Retina (tissue), 1 donor: ENCODE results near the gene DAPK2.
A peak's percentile ranks its signal among the peaks of the same experiment; 100 is the strongest.
"Not testable (repeated sequence)": the region's sequence is repeated elsewhere in the genome, so short reads cannot be mapped to it uniquely, and the experiment has no call there.

Source experiments
- DNase-seq: peaks from one replicate; pipeline ENCODE4 v3.0.0-alpha.2; 2016

The DAPK2 gene

DNA sequence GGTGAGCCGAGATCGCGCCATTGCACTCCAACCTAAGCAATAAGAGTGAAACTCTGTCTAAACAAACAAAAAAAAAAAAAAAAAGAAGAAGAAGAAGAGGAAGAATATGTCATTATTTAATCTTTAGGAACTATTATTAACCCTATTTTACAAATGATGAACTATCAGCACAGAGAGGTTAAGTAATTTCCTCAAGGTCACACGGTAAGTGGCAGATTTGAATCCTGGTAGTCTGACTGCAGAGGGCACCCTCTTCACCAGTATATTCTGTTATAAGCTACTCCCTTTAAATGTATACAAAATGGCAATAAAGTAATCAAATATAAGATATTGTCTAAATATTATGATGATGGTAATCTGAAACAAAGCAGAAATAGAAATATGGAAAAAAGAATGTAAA is 135.1 kb downstream of the DAPK2 start:
- DNase-seq, result no peak

GRCh38 chr15:63909819-63910437 is 136.4 kb downstream of the DAPK2 start:
- DNase-seq, result no peak

GRCh38 chr15:63908991-63909390 is 137.3 kb downstream of the DAPK2 start:
- DNase-seq, result no peak

- no peak for DNase-seq
These were observed 138.0 kb downstream of the DAPK2 start for GRCh38 chr15:63908281-63908680.

DNA sequence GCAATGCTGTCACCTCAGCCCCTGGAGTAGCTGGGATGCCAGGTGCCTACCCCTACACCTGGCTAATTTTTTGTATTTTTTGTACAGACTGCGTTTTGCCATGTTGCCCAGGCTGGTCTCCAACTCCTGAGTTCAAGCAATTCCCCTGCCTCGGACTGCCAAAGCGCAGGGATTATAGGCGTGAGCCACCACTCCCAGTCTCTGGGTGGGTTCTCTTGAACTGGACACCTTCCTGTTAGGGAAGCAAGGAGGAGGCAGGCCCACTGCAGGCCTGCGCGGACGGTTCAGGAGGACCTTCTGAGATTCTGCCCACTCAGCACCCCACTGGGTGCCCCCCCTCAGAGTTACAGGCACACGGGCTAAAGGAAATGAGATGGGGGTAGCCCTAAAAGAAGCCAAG is 138.8 kb downstream of the DAPK2 start:
- DNase-seq, result no peak

DNA sequence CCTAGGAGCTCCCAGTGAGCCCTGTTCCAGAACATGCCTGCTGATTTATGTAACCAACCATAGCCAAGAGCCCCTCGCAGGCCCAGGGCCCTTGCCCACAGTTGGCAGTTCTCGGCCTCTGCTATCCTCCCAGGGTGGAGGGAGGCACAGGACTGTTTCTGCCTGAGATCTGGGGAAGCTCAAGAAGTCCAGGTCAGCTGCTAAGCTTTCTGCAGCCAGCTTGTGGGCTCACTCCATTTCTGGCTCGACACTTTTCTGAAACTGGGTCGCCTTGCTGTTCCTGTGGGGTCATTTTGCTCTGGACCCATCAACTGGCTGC is 140.1 kb downstream of the DAPK2 start:
- no peak for DNase-seq

DNA sequence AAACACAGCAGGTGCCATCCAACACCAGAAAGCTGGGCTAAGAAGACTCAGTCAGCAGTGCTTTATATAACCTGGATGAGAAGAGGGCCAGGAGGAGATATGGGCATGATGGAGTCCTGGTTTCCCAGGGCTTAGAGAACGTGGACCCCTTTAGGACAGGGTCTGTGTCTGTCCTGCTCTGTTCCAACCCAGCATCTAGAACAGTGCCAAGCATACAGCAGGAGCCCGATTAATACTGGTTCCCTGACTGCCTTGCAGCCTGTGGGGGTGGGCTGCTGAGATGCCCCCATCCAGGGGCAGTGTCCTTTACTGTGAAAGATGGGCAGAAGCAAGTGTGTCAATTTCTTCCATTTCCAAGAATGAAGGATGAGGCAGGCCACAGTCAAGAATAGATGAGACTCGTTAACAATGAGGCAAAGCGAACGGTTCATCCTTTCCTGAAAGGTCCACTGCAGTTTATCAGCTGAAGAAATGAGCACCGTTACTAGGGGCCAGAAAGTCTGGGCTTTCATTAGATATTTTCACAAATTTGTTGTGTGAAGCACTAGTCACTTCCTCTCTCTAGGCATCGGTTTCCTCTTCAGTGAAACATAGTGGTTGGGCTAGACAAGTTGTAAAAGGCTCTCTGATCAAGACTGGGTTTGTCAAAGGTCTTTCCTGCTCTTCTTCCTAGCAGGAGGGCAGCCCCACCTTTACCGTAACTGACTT is 140.6 kb downstream of the DAPK2 start:
- no peak for DNase-seq

- no peak for DNase-seq
These were observed 141.2 kb downstream of the DAPK2 start for GRCh38 chr15:63905131-63905530.

DNA sequence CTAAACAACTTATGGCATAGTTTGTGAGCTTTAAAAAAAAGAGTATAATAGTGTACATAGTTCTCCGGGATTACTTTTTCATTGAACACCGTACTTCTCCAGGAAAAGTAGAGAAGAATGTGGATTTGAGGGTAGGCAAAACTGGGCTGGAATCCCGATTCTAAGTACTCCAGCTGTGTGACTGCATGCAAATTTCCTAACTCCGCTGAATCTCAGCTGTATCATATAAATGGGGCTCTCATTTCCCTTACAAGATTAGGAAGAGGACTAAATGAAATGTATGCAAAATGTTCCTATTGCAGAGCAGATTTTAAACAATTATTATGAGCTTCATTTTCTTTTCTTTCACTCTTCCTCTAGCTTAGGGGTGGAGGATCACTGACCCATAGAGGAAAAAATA is 142.2 kb downstream of the DAPK2 start:
- DNase-seq, result no peak

DNA sequence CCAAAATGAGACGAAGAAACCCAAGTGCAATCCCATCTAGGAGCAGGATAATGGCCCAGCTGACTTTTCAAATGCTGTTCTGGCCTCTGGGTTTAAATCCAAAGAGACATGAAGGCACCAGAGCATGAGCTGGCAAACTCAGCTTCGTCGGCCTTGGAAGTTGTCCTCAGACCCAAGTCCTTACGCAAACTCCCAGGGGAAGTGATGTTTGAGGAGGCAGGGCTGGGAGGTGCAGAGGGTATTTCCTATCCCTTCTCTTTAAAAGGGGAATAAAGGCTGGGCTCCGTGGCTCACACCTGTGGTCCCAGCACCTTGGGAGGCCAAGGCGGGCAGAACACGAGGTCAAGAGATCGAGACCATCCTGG is 143.6 kb downstream of the DAPK2 start:
- DNase-seq, result no peak

DNA sequence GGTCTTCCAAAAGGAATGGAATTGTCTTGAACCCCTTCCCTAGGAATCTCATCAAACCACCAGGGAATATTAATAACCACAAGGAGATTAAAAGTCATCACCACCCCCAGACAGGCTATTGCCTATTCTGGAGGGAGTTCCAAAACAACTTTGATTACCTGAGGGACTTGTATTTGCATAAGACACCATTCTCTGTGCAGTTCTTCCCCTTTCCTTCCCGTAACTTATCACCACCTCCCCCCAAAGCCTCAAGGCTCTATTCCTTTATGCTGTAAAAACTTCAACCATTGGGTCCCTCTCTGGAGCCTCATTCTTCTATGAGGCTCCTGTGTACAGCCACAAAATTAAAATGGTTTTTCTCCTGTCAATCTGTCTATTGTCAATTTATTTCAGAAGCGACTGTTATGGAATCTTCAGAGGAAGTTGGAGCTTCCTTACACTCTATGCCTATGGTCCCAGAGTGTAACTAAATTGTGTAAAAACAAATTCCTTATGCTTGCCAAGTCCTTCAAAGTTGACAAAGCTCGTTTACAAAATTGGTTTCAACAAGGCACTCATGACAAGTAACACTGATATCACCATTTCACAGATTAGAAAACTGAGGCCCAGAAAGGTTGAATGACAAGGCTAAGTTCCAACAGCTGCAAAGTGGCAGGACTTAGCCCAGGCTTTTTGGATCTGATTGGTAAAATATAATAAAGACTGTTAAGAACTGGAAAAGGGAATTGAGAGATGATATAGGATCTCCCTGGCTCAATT is 144.2 kb downstream of the DAPK2 start:
- DNase-seq, result no peak

DNA sequence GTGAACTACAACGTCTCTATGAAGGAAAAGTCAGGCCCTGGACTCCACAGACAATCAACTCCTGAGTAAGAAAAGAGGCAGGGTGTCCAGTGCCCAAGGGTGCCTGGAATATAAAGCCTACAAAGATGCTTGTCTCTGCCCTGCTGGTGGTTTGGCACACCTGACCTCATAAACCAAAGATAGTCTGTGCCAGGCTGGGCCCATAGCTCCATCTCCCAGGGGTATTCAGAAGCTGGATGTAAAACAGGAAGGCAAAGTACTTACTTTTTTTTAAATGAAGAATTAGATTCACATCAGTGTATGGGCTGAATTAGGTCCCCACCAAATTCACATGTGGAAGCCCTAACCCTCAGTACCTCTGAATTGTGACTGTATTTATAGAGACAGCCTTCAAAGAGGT is 146.0 kb downstream of the DAPK2 start:
- DNase-seq, result no peak

GRCh38 chr15:63899606-63900005 is 146.7 kb downstream of the DAPK2 start:
- DNase-seq, result not testable (repeated sequence)

DNA sequence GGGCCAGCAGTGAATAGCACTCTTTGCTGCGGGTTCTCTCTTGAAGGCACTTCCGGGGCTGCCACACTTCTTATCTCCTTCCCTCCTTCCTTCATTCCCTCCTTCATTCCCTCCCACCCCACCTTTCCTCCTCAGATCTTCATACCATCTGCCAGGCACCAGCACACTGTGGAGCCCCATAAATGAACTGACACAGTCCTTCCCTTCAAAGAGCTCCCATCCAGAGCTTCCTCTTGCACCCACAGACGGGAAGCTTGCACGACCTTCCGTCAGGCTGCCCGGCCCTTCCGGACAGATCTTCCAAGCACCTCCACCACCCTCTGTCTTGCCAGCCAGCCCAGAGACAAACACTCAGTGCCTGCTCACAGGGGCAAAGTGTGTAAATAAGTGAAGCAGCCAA is 147.1 kb downstream of the DAPK2 start:
- no peak for DNase-seq

DNA sequence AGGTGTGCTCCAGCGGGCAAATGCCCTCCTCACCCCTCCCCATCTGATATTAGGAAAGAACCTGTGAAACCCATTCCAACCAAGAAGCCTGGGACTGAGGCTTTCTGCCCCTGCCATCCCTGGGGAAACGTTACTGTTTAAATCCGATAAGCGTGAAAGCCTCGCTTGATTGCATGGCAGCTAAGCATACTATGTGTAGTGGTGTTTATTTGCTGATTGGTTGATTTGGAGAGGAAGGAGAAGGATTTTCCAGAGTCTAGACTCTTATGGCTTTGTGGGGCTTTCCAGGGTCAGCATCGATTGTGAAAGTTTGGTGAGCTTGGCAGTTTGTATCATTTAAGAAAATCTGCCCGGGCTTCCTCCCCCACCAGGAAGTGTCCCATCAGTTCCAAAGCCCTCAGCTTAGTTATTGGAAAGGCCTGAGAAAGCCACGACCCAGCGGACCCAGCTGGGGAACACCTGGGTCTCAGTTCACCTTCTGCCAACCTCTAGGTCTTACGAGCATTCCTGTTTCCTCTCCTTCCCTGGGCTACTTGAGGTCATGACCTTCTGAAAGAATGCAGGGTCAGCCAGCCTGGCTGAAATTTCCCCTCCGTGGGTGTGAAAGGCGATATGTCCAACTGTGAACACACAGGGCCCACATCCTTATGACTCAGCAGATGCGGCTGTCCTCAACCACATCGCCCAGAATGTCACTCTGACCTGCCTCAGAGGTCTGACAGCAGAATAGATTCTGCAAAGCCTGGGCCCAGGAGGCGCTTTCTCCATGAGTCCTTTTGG is 149.8 kb downstream of the DAPK2 start:
- no peak for DNase-seq

GRCh38 chr15:63895787-63896218 is 150.5 kb downstream of the DAPK2 start:
- DNase-seq, result no peak

DNA sequence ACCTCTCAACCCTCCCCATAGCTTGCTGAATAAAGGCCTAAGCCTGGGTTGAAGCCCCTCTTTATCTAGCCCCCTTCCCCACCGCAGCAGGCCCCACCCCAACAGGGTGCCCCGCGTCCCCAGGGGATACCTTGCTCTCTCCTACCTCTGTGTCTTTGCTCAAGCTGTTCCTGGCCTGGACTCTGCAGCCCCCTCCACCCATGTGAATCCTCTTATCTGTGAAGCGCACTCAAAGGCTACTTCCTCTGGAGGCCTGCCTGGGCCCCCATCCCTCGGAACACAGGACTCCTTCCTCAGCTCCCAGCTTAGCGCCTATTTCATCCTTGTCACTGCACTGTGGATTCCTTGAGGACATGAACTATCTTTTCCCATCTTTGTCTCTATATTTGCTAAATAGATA is 151.1 kb downstream of the DAPK2 start:
- DNase-seq, result no peak

DNA sequence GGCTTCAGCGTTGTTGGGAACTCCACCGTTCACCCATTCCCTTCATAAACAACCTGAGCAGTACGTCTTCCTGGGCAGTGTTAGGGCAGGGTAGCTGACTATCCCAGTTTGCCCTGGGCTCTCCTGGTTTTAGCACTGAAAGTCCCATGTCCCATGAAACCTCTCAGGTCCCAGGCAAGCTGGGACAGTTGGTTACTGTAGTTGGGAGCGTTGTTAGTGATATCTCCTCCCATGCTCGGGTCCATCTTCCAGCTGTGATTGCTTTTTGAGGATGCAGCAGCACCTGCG is 151.7 kb downstream of the DAPK2 start:
- no peak for DNase-seq

- no peak for DNase-seq
These were observed 152.2 kb downstream of the DAPK2 start for GRCh38 chr15:63893866-63894661.

DNA sequence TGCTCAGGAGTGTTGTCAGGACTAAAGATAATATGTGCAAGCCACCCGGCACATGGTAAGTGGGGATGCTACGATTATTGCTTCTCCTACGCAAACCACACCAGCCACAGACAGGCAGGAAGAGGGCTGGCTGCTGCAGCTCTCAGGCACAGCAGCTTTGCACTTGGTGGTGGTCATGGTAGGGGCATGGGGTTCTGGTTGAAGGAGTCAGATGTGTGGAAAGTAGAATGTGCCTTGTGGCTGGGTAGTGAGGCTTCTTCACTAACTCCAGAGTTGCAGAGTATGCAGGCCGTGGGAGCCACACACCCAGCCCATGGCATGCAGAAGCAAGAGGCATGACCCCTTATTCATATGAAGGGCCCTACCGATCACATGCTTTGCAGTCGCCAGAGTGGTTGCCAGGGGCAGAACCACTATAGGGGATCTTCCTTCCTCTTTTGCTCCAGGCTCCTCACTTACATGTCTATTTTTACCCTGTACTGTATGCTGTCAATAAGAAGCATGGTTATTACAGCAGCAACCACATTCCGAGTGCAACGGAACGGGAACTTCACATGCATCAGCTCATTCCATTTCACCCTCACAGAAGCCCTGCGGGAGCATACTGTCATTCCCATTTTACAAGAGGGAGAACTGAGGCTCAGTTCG is 153.4 kb downstream of the DAPK2 start:
- DNase-seq, result no peak

DNA sequence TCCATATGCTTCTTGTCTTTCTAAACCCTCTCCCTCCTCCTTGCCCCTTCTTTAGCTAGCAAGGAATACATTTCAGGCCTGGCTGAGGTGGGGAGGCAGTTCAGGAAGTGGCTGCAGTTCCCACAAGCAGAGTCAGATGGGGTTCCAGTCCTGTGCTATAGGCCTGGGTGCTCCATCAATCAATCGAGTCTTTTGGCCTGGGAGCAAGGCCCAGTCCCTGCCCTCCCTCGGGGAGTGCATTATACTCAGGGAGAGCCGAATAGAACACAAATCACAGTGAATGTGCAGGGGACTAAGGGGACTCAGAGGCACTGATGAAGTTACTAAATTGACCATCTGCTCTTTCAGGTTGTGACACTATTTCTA is 154.5 kb downstream of the DAPK2 start:
- no peak for DNase-seq

GRCh38 chr15:63891079-63891767 is 155.1 kb downstream of the DAPK2 start:
- peak; percentile 76 for DNase-seq
